A549 (cell line): ENCODE measurements around the gene C5. TPM values are rescaled to one million over a fixed set of nuclear protein-coding genes. Genes with fewer than 3 reads are reported as not detected.
"Not testable (repeated sequence)": the region's sequence is repeated elsewhere in the genome, so short reads cannot be mapped to it uniquely, and the experiment has no call there.

ENCODE experiments used
- ATAC-seq, 2 experiments: fragments of 200-7000 bp in 1 of 2; fragments of >200 bp in 1 of 2; cut with Nextera tagmentation in 1 of 2; cut with Tn5 transposase in 1 of 2; 3 replicates each; pipeline versions ENCODE4 v1.8.0 to v1.9.1; 2018 to 2020; ENCODE audit warnings: mild to moderate bottlenecking in 1 of 2, moderate library complexity in 1 of 2
- CTCF ChIA-PET: fragments of 300-600 bp; sonication (Branson Sonifier 250); formaldehyde crosslinking; extraction: SDS; loops from one replicate; lab custom pipeline; 2021; ENCODE audit warnings: antibody characterized with exemption, inconsistent platforms; lab: Yijun Ruan, JAX
- POLR2A ChIA-PET: fragments of 350-600 bp; formaldehyde crosslinking; extraction: SDS; loops from one replicate; lab custom pipeline; 2021; ENCODE audit warnings: antibody characterized with exemption, inconsistent platforms; lab: Yijun Ruan, JAX
- DNase-seq, 2 experiments: peaks; one replicate each; pipeline versions ENCODE4 v3.0.0 to v3.0.0-alpha.2; 2011 to 2016; ENCODE audit warnings: low read depth in 1 of 2, low spot score in 1 of 2
- FAIRE-seq: peaks from 2 replicates; lab custom pipeline; 2011; peaks lifted over from hg19 to GRCh38; lab: Jason Lieb, UNC
- H3K27ac ChIP-seq, 2 experiments: fragments of >200 bp; sonication (Bioruptor Twin); formaldehyde crosslinking; 3 replicates each; pipeline ENCODE4 v1.5.1; 2016 to 2017
- H3K4me1 ChIP-seq: fragments of >200 bp; sonication (Bioruptor Twin); formaldehyde crosslinking; 3 replicates; pipeline ENCODE4 v1.6.1; 2016
- H3K4me2 ChIP-seq: fragments of >200 bp; sonication (Bioruptor Twin); formaldehyde crosslinking; 3 replicates; pipeline ENCODE4 v1.6.1; 2016
- H3K4me3 ChIP-seq: fragments of >200 bp; sonication (Bioruptor Twin); formaldehyde crosslinking; 3 replicates; pipeline ENCODE4 v1.5.1; 2016
- H3K9me3 ChIP-seq: fragments of >200 bp; sonication (Bioruptor Twin); formaldehyde crosslinking; 3 replicates; pipeline ENCODE4 v1.6.1; 2016
- CBX2 ChIP-seq: fragments of 200-600 bp; sonication (generic); IDR thresholded peaks from 2 replicates; pipeline ENCODE4 v1.6.1; 2016; ENCODE audit warnings: low read depth, mild to moderate bottlenecking, borderline replicate concordance
- CHD2 ChIP-seq: fragments of 150-350 bp; IDR thresholded peaks from 2 replicates; pipeline ENCODE4 v1.6.1; 2014; ENCODE audit warnings: low read length; ENCODE audit not compliant: partially characterized antibody
- CHD4 ChIP-seq: fragments of 200-600 bp; sonication (generic); IDR thresholded peaks from 2 replicates; pipeline ENCODE4 v1.6.1; 2016; ENCODE audit warnings: antibody characterized with exemption, mild to moderate bottlenecking, borderline replicate concordance
- CTCF ChIP-seq: fragments of >200 bp; sonication (Bioruptor Twin); formaldehyde crosslinking; IDR thresholded peaks from 3 replicates; pipeline ENCODE4 v1.5.1; 2016
- FOSB ChIP-seq: fragments of 250-450 bp; sonication (Bioruptor Pico); IDR thresholded peaks from 2 replicates; pipeline ENCODE4 v1.5.0; 2020; ENCODE audit warnings: mild to moderate bottlenecking, moderate library complexity
- FOSL2 ChIP-seq, 2 experiments: fragments of 450-650 bp in 1 of 2; fragments of >200 bp in 1 of 2; sonication (Bioruptor Twin) in 1 of 2; formaldehyde crosslinking; IDR thresholded peaks; 2 replicates each; pipeline versions ENCODE4 v1.5.0 to v1.6.1; 2016 to 2020; ENCODE audit warnings: mild to moderate bottlenecking in 1 of 2, moderate library complexity in 1 of 2
- KDM1A ChIP-seq: fragments of 200-600 bp; sonication (generic); IDR thresholded peaks from 2 replicates; pipeline ENCODE4 v1.6.1; 2016; ENCODE audit warnings: low read depth, mild to moderate bottlenecking
- MAFK ChIP-seq: fragments of 450-650 bp; IDR thresholded peaks from 2 replicates; pipeline ENCODE4 v1.6.1; 2014; ENCODE audit not compliant: partially characterized antibody
- MYC ChIP-seq: IDR thresholded peaks from 2 replicates; pipeline ENCODE4 v1.6.1; 2012; ENCODE audit warnings: mild to moderate bottlenecking, inconsistent platforms, low read length, improper control_type of control experiment, borderline replicate concordance
- RAD21 ChIP-seq, 2 experiments: fragments of >200 bp in 1 of 2; sonication (Bioruptor Twin) in 1 of 2; formaldehyde crosslinking in 1 of 2; IDR thresholded peaks in 1 of 2; conservative IDR thresholded peaks in 1 of 2; 2 replicates in 1 of 2; 3 replicates in 1 of 2; pipeline ENCODE4 v1.6.1; 2012 to 2018; ENCODE audit warnings: inconsistent platforms in 1 of 2
- RARB ChIP-seq: fragments of 250-450 bp; sonication (Bioruptor Pico); IDR thresholded peaks from 2 replicates; pipeline ENCODE4 v1.8.0; 2021; ENCODE audit warnings: mild to moderate bottlenecking, moderate library complexity
- TP53 ChIP-seq: fragments of 250-450 bp; sonication (Bioruptor Pico); IDR thresholded peaks from 2 replicates; pipeline ENCODE4 v1.5.0; 2021; ENCODE audit warnings: mild to moderate bottlenecking, moderate library complexity
- WGBS: methylation state at CpG from one replicate; pipeline ENCODE4 v1.1.6; 2017; ENCODE audit errors: missing lambda C conversion rate; 5-methylcytosine and 5-hydroxymethylcytosine counted together
- polyA plus RNA-seq, 4 experiments: library from polyadenylated mRNA; depleted of rRNA in 3 of 4; stranded (reverse); fragments of >200 nt; fragmentation: RNase III in 1 of 4; extraction: RNeasy Plus Mini Kit Qiagen cat#74134 plus additional on column Dnase treatment in 1 of 4; gene quantifications; 2 replicates in 3 of 4; 3 replicates in 1 of 4; pipeline ENCODE4 v1.2.3, GENCODE V29; 2011 to 2017
- TF ChIP-seq, protein P1 (sequence below): fragments of 150-350 bp; IDR thresholded peaks from 2 replicates; pipeline ENCODE4 v1.6.1; 2014; ENCODE audit warnings: low read depth, mild to moderate bottlenecking, low read length

The C5 gene
- polyA plus RNA-seq, 2 of the 4 experiments (the other 2 are of a cell fraction), result 17.1 to 115 TPM

- Histone ChIP-seq H3K4me3 (no peak overlapping the region), H3K4me1 (peaks cover under 1% of the 10 kb centered on the region; the same call in 1 of the 3 replicates), H3K4me2 (no peak overlapping the region), H3K27ac (no peak overlapping the region), H3K9me3 (no peaks in the 10 kb centered on the region)
- DNase-seq (no peak), FAIRE-seq (no peak), ATAC-seq (no peak)
- ChIA-PET POLR2A (no interaction called here), CTCF (interaction anchor here (1.0 to 1.4 kb wide), 3 partner anchors 94 to 236 kb away, joined by 3 to 5 read pairs (median 4); no protein-coding TSS in a partner anchor)
- WGBS, result 0% methylated on average over 1 of the region's 1 CpG
- TF ChIP-seq KDM1A (no peak), MAFK (no peak), RAD21 (conservative IDR thresholded peaks at IDR 0.05 in 1 of 2, IDR thresholded peaks at IDR 0.05 in 1 of 2) (no peak), MYC (no peak), TP53 (CRISPR knock-in tag) (no peak), CHD2 (no peak)
Observed at GRCh38 chr9:120977321-120977720, 72.8 kb downstream of the C5 start.

- TF ChIP-seq FOSL2 (IDR thresholded peaks at IDR 0.05) (no peak), FOSL2 (CRISPR knock-in tag; IDR thresholded peaks at IDR 0.05) (no peak), FOSB (CRISPR knock-in tag) (no peak), MAFK (peak; percentile 28)
- Histone ChIP-seq H3K9me3 (no peaks in the 10 kb centered on the region), H3K4me1 (no peaks in the 10 kb centered on the region), H3K27ac (no peak overlapping the region), H3K4me2 (no peak overlapping the region), H3K4me3 (no peak overlapping the region)
- DNase-seq (no peak), FAIRE-seq (no peak), ATAC-seq (no peak)
- WGBS, result 74% methylated on average over 1 of the region's 1 CpG
- CTCF ChIA-PET, result interaction anchor here (1.3 kb wide), 1 partner anchor 28 kb away, joined by 4 read pairs; no protein-coding TSS in a partner anchor
- POLR2A ChIA-PET, result no interaction called here
Observed at GRCh38 chr9:120974921-120975320, 75.2 kb downstream of the C5 start.

DNA sequence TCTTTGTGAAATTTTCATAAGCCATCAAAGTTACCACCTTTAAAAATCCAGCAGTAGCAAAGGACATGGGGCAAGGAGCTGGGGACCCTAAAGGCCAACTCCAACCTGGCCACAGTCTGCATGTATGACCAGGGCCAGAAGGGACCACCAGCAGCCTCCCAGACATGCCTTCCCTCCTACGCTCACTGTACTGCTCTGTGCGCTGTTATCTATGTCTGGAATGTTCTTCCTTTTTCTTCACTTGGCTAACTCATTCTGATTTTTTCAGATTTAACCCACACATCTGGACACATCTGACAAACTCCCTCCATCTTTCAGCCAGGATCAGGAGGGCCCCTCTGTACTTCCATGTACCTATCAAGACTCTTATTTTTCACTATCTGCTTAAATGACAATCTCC lies 75.9 kb downstream of the C5 start:
- ChIA-PET CTCF (interaction anchor here (1.3 kb wide), 1 partner anchor 27 kb away, joined by 4 read pairs; no protein-coding TSS in a partner anchor), POLR2A (no interaction called here)
- WGBS, result 96% methylated on average over 2 of the region's 2 CpGs
- Histone ChIP-seq H3K4me1 (no peaks in the 10 kb centered on the region), H3K27ac (no peak overlapping the region), H3K9me3 (no peaks in the 10 kb centered on the region), H3K4me2 (no peak overlapping the region), H3K4me3 (no peak overlapping the region)
- no peak for DNase-seq
- ATAC-seq, result no peak
- no peak for FAIRE-seq
- TF ChIP-seq CBX2 (no peak), RARB (CRISPR knock-in tag) (no peak), CTCF (no peak)

DNA sequence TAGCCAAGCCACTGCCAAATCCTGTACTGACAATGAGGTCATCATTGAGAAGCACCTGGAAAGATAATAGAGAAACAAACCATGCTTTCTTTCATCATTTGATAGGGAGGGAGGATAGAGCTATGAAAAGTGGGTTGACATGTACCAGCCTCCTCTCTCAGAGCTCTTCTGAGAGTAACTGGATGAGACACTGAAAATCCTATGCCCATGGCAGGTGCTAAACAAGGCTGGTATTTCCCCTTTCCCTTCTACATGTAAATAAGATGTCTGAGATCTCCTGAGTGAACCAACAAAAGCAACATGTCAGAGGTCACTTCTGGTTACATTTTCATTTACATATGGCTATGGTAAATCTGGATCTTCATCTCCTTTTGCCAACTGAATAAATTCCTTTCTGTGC lies 78.1 kb downstream of the C5 start:
- DNase-seq (no peak), ATAC-seq (no peak), FAIRE-seq (no peak)
- Histone ChIP-seq H3K9me3 (no peaks in the 10 kb centered on the region), H3K4me2 (no peak overlapping the region), H3K27ac (no peak overlapping the region), H3K4me3 (no peak overlapping the region), H3K4me1 (no peaks in the 10 kb centered on the region)
- ChIA-PET CTCF (interaction anchor here (1.0 to 2.7 kb wide), 4 partner anchors 9 to 88 kb away, joined by 5 to 7 read pairs (median 6); no protein-coding TSS in a partner anchor), POLR2A (no interaction called here)
- TF ChIP-seq CHD4, result no peak
- TF ChIP-seq, protein P1, sequence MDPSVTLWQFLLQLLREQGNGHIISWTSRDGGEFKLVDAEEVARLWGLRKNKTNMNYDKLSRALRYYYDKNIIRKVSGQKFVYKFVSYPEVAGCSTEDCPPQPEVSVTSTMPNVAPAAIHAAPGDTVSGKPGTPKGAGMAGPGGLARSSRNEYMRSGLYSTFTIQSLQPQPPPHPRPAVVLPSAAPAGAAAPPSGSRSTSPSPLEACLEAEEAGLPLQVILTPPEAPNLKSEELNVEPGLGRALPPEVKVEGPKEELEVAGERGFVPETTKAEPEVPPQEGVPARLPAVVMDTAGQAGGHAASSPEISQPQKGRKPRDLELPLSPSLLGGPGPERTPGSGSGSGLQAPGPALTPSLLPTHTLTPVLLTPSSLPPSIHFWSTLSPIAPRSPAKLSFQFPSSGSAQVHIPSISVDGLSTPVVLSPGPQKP, result no peak

DNA sequence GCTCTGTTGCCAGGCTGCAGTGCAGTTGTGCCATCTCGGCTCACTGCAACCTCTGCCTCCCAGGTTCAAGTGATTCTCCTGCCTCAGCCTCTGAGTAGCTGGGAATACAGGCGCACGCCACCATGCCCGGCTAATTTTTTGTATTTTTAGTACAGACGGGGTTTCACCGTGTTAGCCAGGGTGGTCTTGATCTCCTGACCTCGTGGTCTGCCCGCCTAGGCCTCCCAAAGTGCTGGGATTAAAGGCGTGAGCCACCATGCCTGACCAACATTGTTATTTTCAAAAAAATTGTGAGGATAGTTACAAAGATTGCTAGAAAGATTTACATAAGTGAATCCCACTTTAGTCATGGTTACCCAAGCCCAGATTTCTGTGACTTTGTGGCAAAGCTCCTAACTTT lies 78.6 kb downstream of the C5 start:
- H3K4me1 ChIP-seq, H3K4me2 ChIP-seq, POLR2A ChIA-PET, H3K27ac ChIP-seq, DNase-seq, FAIRE-seq, H3K9me3 ChIP-seq, ATAC-seq, H3K4me3 ChIP-seq: not testable (repeated sequence)
- 94% methylated on average over 9 of the region's 9 CpGs for WGBS
- CTCF ChIA-PET, result interaction anchor here (1.0 to 2.7 kb wide), 4 partner anchors 10 to 88 kb away, joined by 5 to 7 read pairs (median 6); no protein-coding TSS in a partner anchor
